Fibroblast of lung (primary cell): ENCODE measurements around the gene KIF19. TPM values are rescaled to one million over a fixed set of nuclear protein-coding genes. Genes with fewer than 3 reads are reported as not detected.
A peak's percentile ranks its signal among the peaks of the same experiment; 100 is the strongest.

Experiments used
- DNase-seq, 2 donors: peaks; one replicate each; pipeline versions ENCODE4 v3.0.0 to v3.0.0-alpha.2; 2010; ENCODE audit warnings: low read depth in 2 of 2
- H2AFZ ChIP-seq: 2 replicates; pipeline ENCODE4 v1.5.1; 2012; ENCODE audit warnings: low read length, control low read depth, inconsistent platforms
- H3K27ac ChIP-seq: 2 replicates; pipeline ENCODE4 v1.5.1; 2011; ENCODE audit warnings: low read length, control low read depth; ENCODE audit not compliant: insufficient read depth
- H3K27me3 ChIP-seq: 2 replicates; pipeline ENCODE4 v1.5.1; 2011; ENCODE audit warnings: mild to moderate bottlenecking, low read length; ENCODE audit not compliant: control insufficient read depth, insufficient read depth
- H3K36me3 ChIP-seq: 2 replicates; pipeline ENCODE4 v1.5.1; 2011; ENCODE audit warnings: low read length; ENCODE audit not compliant: control insufficient read depth, insufficient read depth
- H3K4me1 ChIP-seq: 2 replicates; pipeline ENCODE4 v1.5.1; 2011; ENCODE audit warnings: low read length; ENCODE audit not compliant: control insufficient read depth, insufficient read depth; ENCODE audit errors: extremely low read depth
- H3K4me2 ChIP-seq: 2 replicates; pipeline ENCODE4 v1.5.1; 2011; ENCODE audit warnings: low read length, control low read depth; ENCODE audit not compliant: insufficient read depth; ENCODE audit errors: extremely low read depth
- H3K4me3 ChIP-seq, 4 experiments: fragments of 200-600 bp in 1 of 4; sonication (generic) in 1 of 4; replicated peaks in 1 of 4; 2 replicates each; pipeline ENCODE4 v1.5.1; 2011 to 2016; ENCODE audit warnings: low read length in 4 of 4, low read depth in 3 of 4, mild to moderate bottlenecking in 3 of 4, control low read depth in 2 of 4, inconsistent platforms in 1 of 4, mixed read lengths in 1 of 4; ENCODE audit not compliant: insufficient read depth in 1 of 4; ENCODE audit errors: control extremely low read depth in 1 of 4
- H3K79me2 ChIP-seq: 2 replicates; pipeline ENCODE4 v1.5.1; 2012; ENCODE audit warnings: mild to moderate bottlenecking, low read length, inconsistent platforms; ENCODE audit not compliant: control insufficient read depth, insufficient read depth
- H3K9ac ChIP-seq: 2 replicates; pipeline ENCODE4 v1.5.1; 2011; ENCODE audit warnings: mild to moderate bottlenecking, low read length, control low read depth; ENCODE audit not compliant: insufficient read depth
- H3K9me3 ChIP-seq: 2 replicates; pipeline ENCODE4 v1.5.1; 2012; ENCODE audit warnings: low read depth, low read length; ENCODE audit not compliant: control insufficient read depth, insufficient read depth
- H4K20me1 ChIP-seq: 2 replicates; pipeline ENCODE4 v1.5.1; 2011; ENCODE audit warnings: low read length; ENCODE audit not compliant: control insufficient read depth, insufficient read depth; ENCODE audit errors: extremely low read depth
- CTCF ChIP-seq, 2 donors: IDR thresholded peaks in 1 of 2; conservative IDR thresholded peaks in 1 of 2; 1 replicate in 1 of 2; 2 replicates in 1 of 2; pipeline ENCODE4 v1.5.1; 2011 to 2012; ENCODE audit warnings: low read length in 2 of 2, control low read depth in 1 of 2, inconsistent platforms in 1 of 2, low read depth in 1 of 2, mild to moderate bottlenecking in 1 of 2
- EZH2 ChIP-seq: IDR thresholded peaks from 2 replicates; pipeline ENCODE4 v1.5.1; 2012; ENCODE audit warnings: low read length, control low read depth, mild to moderate bottlenecking; ENCODE audit errors: missing control alignments
- polyA plus RNA-seq, 2 donors: library from polyadenylated mRNA; depleted of rRNA in 1 of 2; stranded (reverse) in 1 of 2; unstranded in 1 of 2; fragments of >200 nt; gene quantifications; 2 replicates each; pipeline ENCODE4 v1.2.1, GENCODE V29; 2011 to 2012; ENCODE audit warnings: missing spikeins in 1 of 2
- total RNA-seq: library from RNA; depleted of rRNA; stranded (reverse); fragments of >200 nt; gene quantifications from 2 replicates; pipeline ENCODE4 v1.2.1, GENCODE V29; 2014

The KIF19 gene
- total and polyA plus RNA-seq, 2 donors (not counting 1 experiment from before 2014, with no cell fraction given): under 0.01 TPM; not detected in 1

GRCh38 chr17:74292495-74292894 is 33.5 kb upstream of the KIF19 start:
- no peak for DNase-seq
- no peak overlapping the region for H2AFZ ChIP-seq
- no peak overlapping the region for H3K4me2 ChIP-seq
- H3K9me3 ChIP-seq: no peaks in the 10 kb centered on the region
- H3K4me3 ChIP-seq: no peak overlapping the region
- no peaks in the 10 kb centered on the region for H3K4me1 ChIP-seq
- H4K20me1 ChIP-seq: no peaks in the 10 kb centered on the region
- no peak overlapping the region for H3K9ac ChIP-seq
- TF ChIP-seq CTCF (conservative IDR thresholded peaks at IDR 0.05 in 1 of 2, IDR thresholded peaks at IDR 0.05 in 1 of 2; ENCODE audit: low read depth in 1 of 2, low read length in 2 of 2): no peak
- no peak for TF ChIP-seq EZH2
- no peaks in the 10 kb centered on the region for H3K79me2 ChIP-seq
- H3K27me3 ChIP-seq: no peaks in the 10 kb centered on the region
- H3K36me3 ChIP-seq: no peaks in the 10 kb centered on the region
- no peak overlapping the region for H3K27ac ChIP-seq

GRCh38 chr17:74295625-74296547 is 30.1 kb upstream of the KIF19 start:
- Histone ChIP-seq H3K79me2 (no peaks in the 10 kb centered on the region), H3K4me3 (no peak overlapping the region), H3K4me2 (no peak overlapping the region), H3K36me3 (no peaks in the 10 kb centered on the region), H3K4me1 (no peaks in the 10 kb centered on the region), H3K27me3 (no peaks in the 10 kb centered on the region), H3K9ac (no peak overlapping the region), H2AFZ (no peak overlapping the region), H3K27ac (no peak overlapping the region), H4K20me1 (no peaks in the 10 kb centered on the region), H3K9me3 (no peaks in the 10 kb centered on the region)
- DNase-seq: peak in 1 of 2 donors; percentile 43
- TF ChIP-seq EZH2 (no peak), CTCF (conservative IDR thresholded peaks at IDR 0.05 in 1 of 2, IDR thresholded peaks at IDR 0.05 in 1 of 2; ENCODE audit: low read depth in 1 of 2, low read length in 2 of 2) (no peak)

GRCh38 chr17:74296548-74296936 is 29.5 kb upstream of the KIF19 start:
- no peak overlapping the region for H3K9ac ChIP-seq
- H3K4me2 ChIP-seq: no peak overlapping the region
- DNase-seq: peak; percentile 44 to 67
- H3K27me3 ChIP-seq: no peaks in the 10 kb centered on the region
- TF ChIP-seq EZH2: no peak
- TF ChIP-seq CTCF (conservative IDR thresholded peaks at IDR 0.05 in 1 of 2, IDR thresholded peaks at IDR 0.05 in 1 of 2; ENCODE audit: low read depth in 1 of 2, low read length in 2 of 2): peak; percentile 55 to 67
- H4K20me1 ChIP-seq: no peaks in the 10 kb centered on the region
- H3K79me2 ChIP-seq: no peaks in the 10 kb centered on the region
- no peak overlapping the region for H2AFZ ChIP-seq
- no peak overlapping the region for H3K4me3 ChIP-seq
- H3K27ac ChIP-seq: no peak overlapping the region
- no peaks in the 10 kb centered on the region for H3K9me3 ChIP-seq
- H3K4me1 ChIP-seq: no peaks in the 10 kb centered on the region
- H3K36me3 ChIP-seq: no peaks in the 10 kb centered on the region
